ENCODE results near the gene PTPRS.
A peak's percentile ranks its signal among the peaks of the same experiment; 100 is the strongest.
"Not testable (repeated sequence)": the region's sequence is repeated elsewhere in the genome, so short reads cannot be mapped to it uniquely, and the experiment has no call there.

PTPRS gene

GRCh38 chr19:5331790-5332189 lies 8.8 kb downstream of the PTPRS start:
- DNase-seq = no peak

DNA sequence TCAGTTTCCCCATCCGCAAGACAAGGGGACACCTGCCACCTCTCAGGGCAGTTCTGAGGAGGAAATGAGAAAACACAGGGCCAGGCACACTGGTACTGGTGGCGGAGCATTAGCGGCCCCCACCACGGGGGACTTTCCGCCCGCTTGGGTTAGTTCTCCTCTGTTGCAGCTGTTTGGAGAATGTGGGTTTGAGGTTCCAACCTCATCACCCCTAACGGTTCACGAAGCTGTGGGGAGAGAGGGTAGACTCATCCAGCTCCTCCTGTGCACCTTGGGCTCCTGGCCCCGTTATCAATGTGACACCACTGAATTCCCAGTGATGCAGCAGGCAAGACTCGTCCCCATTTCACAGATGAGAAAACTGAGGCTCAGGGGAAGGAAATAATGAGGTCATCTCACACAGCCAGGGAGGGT lies 10.3 kb downstream of the PTPRS start:
- DNase-seq = no peak

DNA sequence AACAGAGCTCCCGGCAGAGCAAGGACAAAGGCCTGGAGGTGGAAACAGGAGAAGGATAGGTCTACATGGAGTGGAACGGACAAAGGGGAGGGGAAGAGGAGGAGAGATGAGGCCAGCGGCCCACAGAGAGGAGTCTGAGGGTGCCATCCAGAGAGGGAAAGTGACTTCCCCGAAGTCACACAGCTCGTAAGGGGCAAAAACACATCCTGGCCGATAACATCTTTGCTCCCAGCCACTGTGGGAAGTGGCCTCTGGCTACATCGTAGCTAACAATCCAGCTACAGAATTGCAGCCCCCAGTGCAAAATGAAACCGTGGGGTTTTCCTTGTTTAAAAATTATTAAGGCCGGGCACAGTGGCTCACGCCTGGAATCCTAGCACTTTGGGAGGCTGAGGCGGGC lies 11.5 kb downstream of the PTPRS start:
- no peak for DNase-seq

GRCh38 chr19:5328407-5328806 lies 12.2 kb downstream of the PTPRS start:
- DNase-seq = not testable (repeated sequence)

- no peak for DNase-seq
These were observed 13.5 kb downstream of the PTPRS start for GRCh38 chr19:5326986-5327623.

GRCh38 chr19:5326545-5326944 lies 14.1 kb downstream of the PTPRS start:
- DNase-seq = no peak

GRCh38 chr19:5324947-5325346 lies 15.7 kb downstream of the PTPRS start:
- no peak for DNase-seq

DNA sequence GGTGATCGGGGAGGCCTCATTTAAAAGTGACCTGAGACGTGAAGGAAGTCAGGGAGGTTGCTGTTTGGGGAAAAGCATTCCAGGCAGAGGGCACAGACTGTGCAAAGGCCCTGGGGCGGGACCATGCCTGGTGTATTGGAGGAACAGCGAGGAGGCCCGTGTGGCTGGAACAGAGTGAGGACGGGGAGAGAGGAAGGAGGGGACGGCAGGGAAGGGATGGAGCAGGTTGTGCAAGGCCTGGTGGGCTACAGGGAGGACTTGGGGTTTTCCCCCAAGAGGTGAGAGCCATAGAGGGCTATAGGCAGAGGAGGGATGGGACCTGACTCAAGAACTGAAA lies 17.2 kb downstream of the PTPRS start:
- no peak for DNase-seq

DNA sequence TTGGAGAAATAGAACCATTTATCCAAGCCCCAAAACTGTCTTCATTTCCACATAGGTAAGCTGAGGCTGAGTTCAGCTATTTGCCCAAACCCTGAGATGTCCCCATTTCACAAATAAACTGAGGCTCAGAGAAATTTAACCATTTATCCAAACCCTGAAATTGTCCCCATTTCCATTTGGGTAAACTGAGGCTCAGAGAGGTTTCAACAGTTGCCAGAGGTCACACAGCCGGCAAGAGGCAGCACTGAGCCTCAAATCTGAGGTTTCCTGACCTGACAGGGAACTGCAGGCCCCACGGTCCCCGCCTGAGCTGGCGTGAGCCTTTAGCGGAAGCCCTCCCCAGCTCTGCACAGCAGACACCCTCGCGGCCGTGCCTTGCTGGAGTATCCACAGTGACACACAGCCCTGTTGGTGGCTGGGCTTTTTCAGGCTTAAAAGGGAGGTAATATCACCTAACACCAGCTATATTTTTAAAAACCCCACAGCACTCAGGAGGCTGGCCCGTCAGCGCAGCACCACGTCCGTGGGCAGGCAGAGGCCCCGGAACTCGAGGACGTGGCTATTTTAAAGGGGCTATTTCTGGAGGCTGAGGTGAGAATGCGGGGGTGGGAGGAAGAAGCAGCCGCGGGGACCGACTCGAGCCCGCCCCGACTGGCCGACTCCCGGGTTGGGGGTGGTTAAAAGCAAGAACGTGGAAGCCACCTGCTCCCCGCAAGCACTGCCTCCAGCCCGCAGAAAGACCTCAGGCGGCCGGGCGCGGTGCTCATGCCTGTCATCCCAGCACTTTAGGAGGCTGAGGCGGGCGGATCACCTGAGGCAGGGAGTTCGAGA lies 18.5 kb downstream of the PTPRS start:
- no peak for DNase-seq

DNA sequence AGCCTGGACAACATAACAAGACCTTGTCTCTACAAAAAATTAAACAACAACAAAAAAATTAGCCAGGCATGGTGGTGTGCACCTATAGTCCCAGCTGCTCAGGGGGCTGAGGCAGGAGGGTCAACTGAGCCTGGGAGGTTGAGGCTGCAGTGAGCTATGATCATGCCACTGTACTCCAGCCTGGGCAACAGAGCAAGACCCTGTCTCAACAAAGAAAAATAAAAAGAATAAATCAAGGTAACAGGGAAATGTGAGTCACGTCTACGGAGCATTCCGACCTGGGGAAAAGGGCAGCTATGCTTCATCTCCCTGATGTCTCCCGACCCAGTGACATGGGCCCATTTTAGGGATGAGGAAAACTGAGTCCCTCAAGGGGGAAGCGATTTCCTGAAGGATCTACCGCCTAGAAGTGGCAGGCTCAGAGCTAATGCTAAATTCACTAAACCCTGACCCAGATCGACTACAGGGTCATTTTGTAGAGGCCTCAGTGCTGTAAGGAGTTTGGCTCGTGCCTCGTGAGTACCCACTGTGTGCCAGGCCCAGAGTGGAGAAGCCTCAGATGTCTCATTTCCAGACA lies 19.5 kb downstream of the PTPRS start:
- DNase-seq = no peak

GRCh38 chr19:5319516-5319915 lies 21.1 kb downstream of the PTPRS start:
- no peak for DNase-seq

DNA sequence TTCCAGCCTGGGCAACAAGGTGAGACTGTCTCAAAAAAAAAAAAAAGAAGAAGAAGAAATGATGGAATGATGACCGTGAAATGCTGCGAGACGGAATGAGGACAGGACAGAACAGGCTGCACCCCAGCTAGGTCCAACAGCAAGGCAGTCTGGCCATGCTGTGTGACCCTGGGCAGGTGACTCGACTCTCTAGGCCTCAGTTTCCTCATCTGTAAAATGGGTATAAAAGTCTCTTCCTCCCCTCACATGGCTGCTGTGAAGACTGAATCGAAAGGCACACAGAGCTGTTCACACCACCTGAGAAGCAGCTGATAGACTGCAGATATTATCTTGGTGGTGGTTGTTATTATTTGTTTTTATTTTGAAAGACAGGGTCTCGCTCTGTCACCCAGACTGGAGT lies 22.3 kb downstream of the PTPRS start:
- DNase-seq = no peak

- DNase-seq = no peak
These were observed 23.3 kb downstream of the PTPRS start for GRCh38 chr19:5317321-5317720.

DNA sequence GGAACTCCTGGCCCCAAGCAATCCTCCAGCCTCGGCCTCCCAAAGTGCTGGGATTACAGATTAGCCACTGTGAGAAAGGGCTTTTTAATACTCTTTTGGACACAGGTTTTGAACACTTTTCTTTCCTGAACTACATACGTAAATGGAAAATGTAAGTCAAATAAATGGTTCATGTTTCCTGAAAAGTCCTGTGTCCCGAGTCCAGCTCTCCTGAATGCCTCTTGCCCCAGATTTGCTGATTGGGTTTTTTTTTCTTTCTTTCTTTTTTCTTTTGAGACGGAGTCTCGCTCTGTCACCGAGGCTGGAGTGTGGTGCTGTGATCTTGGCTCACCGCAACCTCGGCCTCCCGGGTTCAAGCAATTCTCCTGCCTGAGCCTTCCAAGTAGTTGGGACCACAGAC lies 24.5 kb downstream of the PTPRS start:
- DNase-seq = no peak

- no peak for DNase-seq
These were observed 25.7 kb downstream of the PTPRS start for GRCh38 chr19:5314907-5315298.

GRCh38 chr19:5314012-5314906 lies 26.4 kb downstream of the PTPRS start:
- DNase-seq = no peak

GRCh38 chr19:5313307-5313706 lies 27.3 kb downstream of the PTPRS start:
- DNase-seq = peak; percentile 43

- DNase-seq = no peak
These were observed 28.6 kb downstream of the PTPRS start for GRCh38 chr19:5312058-5312457.

GRCh38 chr19:5309438-5310204 lies 31.0 kb downstream of the PTPRS start:
- DNase-seq = no peak

DNA sequence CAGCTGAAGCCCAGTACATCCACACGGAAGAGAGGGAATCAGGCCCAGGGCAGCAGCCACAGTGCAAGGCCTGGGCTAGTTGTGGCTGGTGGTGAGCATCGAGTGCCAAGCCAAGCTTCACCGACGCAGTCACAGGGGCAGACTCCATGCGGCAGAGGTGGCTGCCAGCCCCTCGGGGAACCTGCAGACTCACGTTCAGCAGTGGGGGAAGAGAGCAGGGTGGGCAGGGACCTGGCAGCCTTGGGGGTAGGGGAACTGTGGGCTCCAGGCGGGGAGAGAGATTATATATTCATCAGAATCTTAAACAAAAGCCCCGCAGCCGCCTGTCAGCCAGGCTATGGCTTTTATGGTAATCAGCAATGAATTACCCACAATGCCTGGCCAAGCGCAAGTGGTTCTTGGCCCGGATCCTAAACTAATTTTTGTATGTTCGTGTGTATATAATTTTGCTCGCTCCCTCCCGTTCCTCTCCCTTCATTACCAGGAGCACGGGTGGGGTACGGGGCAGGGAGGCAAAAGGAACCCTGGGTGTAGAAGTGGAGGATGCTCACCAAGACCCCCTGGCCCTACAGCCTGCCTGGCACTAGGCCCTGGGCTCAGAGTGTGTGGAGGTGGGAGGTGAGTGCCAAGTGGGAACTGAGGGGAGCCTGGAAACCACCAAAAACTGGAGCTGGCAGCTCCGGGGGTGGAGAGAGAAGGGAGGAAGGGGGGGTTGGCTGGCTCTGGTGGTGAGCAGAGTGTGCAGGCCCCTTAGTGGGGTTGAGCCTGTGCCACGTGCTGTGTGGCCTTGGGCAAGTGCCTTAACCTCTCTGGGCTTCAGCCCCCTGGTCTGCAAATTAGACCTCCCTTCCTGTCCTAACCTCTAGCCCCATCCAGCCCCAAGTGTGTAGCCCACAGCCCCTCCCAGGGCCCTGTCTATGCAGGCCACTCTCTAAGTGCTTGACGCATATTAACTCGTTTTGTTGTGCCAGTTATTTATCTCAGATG lies 31.9 kb downstream of the PTPRS start:
- DNase-seq = no peak

GRCh38 chr19:5307655-5308054 lies 33.0 kb downstream of the PTPRS start:
- no peak for DNase-seq
